Measurements from ENCODE around the gene PHACTR1.

DNA sequence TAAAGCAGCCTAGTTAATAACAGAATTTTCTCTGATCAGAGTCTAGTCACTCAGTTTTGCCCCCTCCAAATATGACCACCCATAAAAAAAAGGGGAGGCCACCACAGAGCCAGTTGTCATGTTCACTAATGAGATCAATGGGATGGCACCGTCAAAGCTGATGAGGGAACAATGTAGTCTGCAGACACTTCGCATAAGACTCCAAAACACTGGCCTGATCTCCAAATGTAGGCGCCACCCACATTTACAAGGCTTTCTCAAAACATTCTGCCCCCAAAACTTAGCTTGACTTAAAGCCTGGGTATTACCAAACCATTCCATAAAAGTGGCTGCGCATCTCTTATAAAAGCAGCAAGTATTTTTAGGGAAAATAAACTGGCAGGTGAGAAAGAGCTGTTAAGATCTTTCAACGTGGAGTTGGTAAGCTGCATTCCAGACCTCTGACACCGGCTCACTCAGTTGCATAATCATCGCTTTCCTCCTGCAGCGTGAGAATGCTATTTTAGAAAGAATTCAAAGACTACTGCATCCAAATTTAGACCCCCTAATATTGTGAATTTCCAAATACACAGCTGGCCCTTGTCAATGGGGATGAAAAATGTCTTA is 552.4 kb downstream of the PHACTR1 start:
- TF ChIP-seq, protein P1, sequence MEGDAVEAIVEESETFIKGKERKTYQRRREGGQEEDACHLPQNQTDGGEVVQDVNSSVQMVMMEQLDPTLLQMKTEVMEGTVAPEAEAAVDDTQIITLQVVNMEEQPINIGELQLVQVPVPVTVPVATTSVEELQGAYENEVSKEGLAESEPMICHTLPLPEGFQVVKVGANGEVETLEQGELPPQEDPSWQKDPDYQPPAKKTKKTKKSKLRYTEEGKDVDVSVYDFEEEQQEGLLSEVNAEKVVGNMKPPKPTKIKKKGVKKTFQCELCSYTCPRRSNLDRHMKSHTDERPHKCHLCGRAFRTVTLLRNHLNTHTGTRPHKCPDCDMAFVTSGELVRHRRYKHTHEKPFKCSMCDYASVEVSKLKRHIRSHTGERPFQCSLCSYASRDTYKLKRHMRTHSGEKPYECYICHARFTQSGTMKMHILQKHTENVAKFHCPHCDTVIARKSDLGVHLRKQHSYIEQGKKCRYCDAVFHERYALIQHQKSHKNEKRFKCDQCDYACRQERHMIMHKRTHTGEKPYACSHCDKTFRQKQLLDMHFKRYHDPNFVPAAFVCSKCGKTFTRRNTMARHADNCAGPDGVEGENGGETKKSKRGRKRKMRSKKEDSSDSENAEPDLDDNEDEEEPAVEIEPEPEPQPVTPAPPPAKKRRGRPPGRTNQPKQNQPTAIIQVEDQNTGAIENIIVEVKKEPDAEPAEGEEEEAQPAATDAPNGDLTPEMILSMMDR (conservative IDR thresholded peaks at IDR 0.05 in 1 of 2, IDR thresholded peaks at IDR 0.05 in 1 of 2; ENCODE audit: low read depth in 1 of 2, low read length in 2 of 2), result no peak
- no peak for TF ChIP-seq EZH2 (IDR thresholded peaks at IDR 0.05; ENCODE audit: low read length, missing control alignments)

Data from fibroblast of lung (primary cell).